Occipital lobe (tissue), 2 donors: ENCODE measurements around the gene MYDGF. TPM values are rescaled to one million over a fixed set of nuclear protein-coding genes. Genes with fewer than 3 reads are reported as not detected.
A peak's percentile ranks its signal among the peaks of the same experiment; 100 is the strongest.

Experiments used
- DNase-seq: peaks from one replicate; lab custom pipeline; 2025; lab: John Stamatoyannopoulos, UW
- total RNA-seq: library from RNA; depleted of rRNA; stranded (reverse); fragments of >200 nt; gene quantifications from one replicate; pipeline ENCODE4 v1.2.3, GENCODE V29; 2014

MYDGF gene
- total RNA-seq, 1 donor from 2014 or later, result 37.9 TPM

GRCh38 chr19:4676955-4677731, 7.0 kb upstream of the MYDGF start:
- DNase-seq, result peak; percentile 43

- DNase-seq, result no peak
Observed at GRCh38 chr19:4675346-4675745, 5.2 kb upstream of the MYDGF start.

- no peak for DNase-seq
Observed at GRCh38 chr19:4673726-4674125, 3.6 kb upstream of the MYDGF start.

GRCh38 chr19:4673216-4673615, 3.1 kb upstream of the MYDGF start:
- no peak for DNase-seq

GRCh38 chr19:4671185-4671851, 1.2 kb upstream of the MYDGF start:
- DNase-seq, result no peak

GRCh38 chr19:4664642-4665041, 5.5 kb downstream of the MYDGF start:
- DNase-seq, result no peak

DNA sequence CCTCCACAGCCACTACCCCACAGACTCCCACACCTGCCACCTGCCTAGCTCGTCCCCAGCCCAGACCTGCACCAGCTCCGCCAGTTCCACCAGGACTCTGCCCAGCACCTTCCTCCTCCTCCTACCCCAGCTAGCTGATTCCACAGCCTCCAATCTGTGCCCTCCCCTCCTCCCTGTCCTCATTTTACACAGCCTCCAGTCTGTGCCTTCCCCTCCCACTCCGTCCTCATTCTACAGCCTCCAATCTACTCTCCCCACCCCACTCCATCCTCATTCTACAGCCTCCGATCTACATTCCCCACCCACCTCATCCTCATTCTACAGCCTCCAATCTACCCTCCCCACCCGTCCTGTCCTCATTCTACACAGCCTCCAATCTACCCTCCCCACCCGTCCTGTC, 7.3 kb downstream of the MYDGF start:
- no peak for DNase-seq

GRCh38 chr19:4662020-4662695, 8.0 kb downstream of the MYDGF start:
- DNase-seq, result no peak

GRCh38 chr19:4660993-4661392, 9.1 kb downstream of the MYDGF start:
- no peak for DNase-seq

DNA sequence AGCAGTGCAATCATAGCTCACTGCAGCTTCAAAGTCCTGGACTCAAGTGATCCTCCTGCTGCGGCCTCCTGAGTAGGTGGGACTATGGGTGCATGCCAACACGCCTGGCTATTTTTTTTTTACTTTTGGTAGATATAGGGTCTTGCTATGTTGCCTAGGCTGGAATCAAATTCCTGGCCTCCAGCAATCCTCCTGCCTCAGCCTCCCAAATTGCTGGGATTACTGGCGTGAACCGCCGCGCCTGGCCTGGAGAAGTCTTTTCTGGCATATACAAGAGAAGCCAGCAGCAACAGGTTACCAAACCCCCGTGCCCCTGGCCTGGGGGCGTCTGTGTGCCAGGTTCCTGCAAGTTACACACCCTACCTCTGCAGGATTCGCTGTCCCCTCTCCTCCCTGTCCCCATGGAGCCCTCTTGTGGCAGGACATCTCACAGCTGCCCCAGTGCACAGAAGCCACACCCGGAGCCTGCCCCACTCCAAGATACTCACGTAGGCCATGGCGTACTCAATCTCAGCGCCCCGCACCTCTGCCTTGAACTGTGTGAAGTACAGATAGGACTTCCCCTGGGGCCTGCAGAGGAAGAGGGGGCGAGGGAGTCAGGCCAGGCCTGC, 9.9 kb downstream of the MYDGF start:
- DNase-seq, result no peak

DNA sequence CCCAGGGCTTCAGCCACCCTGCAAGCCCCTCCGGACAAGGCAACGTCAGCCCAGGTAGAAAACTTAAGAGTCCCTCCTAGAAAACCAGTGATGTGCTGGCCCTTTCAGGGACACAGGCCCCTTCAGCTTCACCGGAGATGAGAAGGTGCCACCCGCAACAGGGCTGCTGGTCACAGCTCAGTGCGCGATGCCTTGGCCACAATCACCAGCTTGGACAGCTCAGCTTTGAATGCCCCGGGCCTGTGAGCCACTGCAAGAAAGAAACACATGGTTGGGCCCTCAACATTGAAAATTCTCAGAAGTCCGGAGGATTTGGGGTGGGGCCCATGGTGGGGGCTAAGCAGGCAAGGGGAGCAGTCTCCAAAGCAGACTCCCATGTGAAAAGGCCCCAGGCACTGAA, 12.3 kb downstream of the MYDGF start:
- DNase-seq, result no peak

DNA sequence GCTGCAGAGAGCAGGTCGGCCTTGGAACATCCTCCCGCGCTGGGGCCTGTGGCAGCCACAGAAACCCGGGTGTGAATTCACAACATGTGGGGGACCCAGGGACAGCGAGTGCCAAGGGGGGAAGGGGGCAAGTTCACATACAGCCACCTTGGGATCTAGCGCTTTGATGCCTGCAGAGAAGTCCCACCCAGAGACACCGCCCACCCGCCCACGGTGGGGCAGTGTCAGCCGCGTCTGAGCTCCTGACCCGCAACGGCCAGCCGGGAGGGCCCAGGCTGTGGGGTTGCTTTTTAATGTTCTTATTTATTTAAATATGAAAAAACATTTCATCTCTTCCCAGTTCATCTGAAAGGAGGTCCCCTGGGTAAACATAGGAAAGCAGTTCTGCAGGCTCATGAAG, 12.9 kb downstream of the MYDGF start:
- DNase-seq, result no peak

DNA sequence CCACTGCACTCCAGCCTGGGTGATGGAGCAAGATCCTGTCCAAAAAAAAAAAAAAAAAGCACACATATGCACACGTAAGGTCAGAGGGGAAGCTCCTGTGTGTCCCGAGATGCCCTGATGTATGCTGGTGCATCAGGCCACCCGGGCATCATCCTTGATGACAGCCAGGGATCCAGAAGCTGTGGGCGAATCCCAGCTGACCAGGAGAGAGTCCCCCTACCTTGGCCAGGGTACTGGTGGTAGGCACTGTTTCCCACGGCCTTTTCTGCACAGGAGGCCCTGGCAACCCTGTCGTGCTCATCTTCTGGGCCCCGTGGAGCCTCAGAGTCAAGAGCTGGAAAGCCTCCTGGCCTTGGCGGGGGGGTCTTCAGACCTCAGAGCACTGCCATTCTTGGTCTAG, 14.0 kb downstream of the MYDGF start:
- no peak for DNase-seq

GRCh38 chr19:4654437-4655361, 15.4 kb downstream of the MYDGF start:
- peak; percentile 43 for DNase-seq

DNA sequence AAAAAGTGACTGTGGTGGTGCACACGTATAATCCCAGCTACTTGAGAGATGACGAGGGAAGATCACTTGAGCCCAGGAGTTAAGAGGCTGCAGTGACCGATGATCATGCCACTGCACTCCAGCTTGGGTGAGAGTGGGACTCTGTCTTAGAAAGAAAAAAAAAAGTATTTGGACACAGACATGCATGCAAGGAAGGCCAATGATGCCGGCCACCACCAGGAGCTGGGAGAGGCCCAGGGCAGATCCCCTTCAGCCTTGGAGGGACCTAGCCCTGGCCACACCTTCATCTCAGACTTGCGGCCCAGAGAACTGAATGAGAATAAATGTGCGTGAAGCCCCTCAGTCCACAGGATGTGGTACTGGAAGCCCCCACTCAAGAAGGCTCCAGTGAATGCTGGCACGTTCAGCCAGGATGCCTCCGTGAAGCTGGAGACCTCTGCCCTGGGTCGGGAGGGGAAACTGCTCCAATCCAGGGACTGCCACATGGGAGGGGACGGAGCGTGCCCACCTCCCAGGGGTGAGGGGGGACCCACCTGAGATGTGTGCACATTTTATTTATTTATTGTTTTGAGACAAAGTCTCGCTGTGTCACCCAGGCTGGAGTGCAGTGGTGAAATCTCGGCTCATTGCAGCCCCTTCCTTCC, 16.2 kb downstream of the MYDGF start:
- no peak for DNase-seq

GRCh38 chr19:4652075-4652474, 18.1 kb downstream of the MYDGF start:
- no peak for DNase-seq

GRCh38 chr19:4650159-4650558, 20.0 kb downstream of the MYDGF start:
- no peak for DNase-seq

- DNase-seq, result no peak
Observed at GRCh38 chr19:4649392-4650047, 20.6 kb downstream of the MYDGF start.

DNA sequence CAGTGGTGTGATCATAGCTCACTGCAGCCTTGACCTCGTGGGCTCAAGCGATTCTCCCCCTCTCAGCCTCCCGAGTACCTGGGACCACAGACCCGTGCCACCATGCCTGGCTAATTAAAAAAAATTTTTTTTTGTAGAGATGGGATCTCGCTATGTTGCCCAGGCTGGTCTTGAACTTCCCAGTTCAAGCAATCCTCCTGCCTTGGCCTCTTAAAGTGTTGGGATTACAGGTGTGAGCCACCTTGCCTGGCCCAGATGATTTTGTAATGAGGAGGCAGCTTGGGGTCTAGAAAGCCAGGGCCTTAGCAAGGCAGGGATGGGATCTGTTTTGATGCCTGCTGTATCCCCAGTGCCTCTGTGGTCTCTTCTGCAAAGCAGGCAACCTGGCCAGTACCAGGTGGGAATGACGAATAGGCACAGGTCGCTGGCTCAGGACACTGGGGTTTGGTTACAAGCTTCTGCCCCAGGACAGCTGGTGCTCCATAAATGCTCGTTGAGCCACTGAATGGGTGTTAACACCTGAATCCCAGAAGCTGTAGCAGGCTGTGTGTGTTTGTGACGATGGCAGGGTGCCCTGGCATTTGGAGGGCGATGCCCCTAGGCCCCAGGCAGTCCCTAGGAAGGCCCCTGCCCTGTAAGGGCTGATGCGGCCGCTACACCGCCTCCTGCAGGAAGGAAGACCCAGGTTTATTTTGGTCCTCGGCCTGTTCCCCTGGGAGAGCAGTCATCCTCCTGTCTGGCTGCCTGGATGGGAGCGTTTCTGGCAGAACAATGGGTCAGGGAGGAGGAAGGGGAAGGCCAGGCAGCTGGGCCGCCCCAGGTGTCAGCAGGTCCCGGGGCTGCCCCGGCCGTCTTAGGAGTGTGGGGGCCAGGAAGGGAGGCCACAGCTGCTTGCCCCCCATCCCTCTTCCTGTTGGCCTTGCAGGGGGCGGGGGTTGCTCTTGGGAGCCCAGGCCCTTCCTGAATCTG, 22.2 kb downstream of the MYDGF start:
- DNase-seq, result no peak
